ENCODE results near the gene FUBP1.

GRCh38 chr1:77910116-77910515, 68.8 kb downstream of the FUBP1 start:
- TF ChIP-seq CTCF (IDR thresholded peaks at IDR 0.05) = no peak
- TF ChIP-seq TEAD4 (IDR thresholded peaks at IDR 0.05; ENCODE audit: borderline replicate concordance, insufficient read depth) = no peak
- no peak for TF ChIP-seq GABPA (IDR thresholded peaks at IDR 0.05; ENCODE audit: low read depth)
- no peak for TF ChIP-seq RCOR1 (IDR thresholded peaks at IDR 0.05; ENCODE audit: low read length)
- no peak for TF ChIP-seq EP300 (IDR thresholded peaks at IDR 0.05; ENCODE audit: borderline replicate concordance in 1 of 2, low read depth in 1 of 2, low read length in 1 of 2)
- TF ChIP-seq POLR2AphosphoS5 (IDR thresholded peaks at IDR 0.05; ENCODE audit: low read depth, low read length) = no peak
- TF ChIP-seq YY1 (IDR thresholded peaks at IDR 0.05; ENCODE audit: low read depth) = no peak
- TF ChIP-seq FOXJ3 (CRISPR knock-in tag; IDR thresholded peaks at IDR 0.05) = no peak
- TF ChIP-seq JUND (IDR thresholded peaks at IDR 0.05) = no peak
- no peak for TF ChIP-seq REST (IDR thresholded peaks at IDR 0.05; ENCODE audit: low read depth, low read length)
- TF ChIP-seq CHD2 (IDR thresholded peaks at IDR 0.05; ENCODE audit: low read length, partially characterized antibody) = no peak
- no peak for TF ChIP-seq RAD21 (IDR thresholded peaks at IDR 0.05; ENCODE audit: low read length)
